HEK293 (cell line): Measurements from ENCODE around the gene MBOAT7.

Experiments
- CTCF ChIA-PET: fragments of 350-600 bp; formaldehyde crosslinking; extraction: SDS; loops from one replicate; lab custom pipeline; 2021; ENCODE audit warnings: antibody characterized with exemption; lab: Yijun Ruan, JAX
- POLR2A ChIA-PET: fragments of 300-600 bp; formaldehyde crosslinking; extraction: SDS; loops from one replicate; lab custom pipeline; 2020; ENCODE audit warnings: antibody characterized with exemption, inconsistent platforms; lab: Yijun Ruan, JAX
- H3K27ac ChIP-seq: fragments of 200-500 bp; sonication (Bioruptor generic); 2 replicates; pipeline ENCODE4 v1.5.1; 2014; ENCODE audit warnings: low read depth, low read length, control low read depth, inconsistent platforms; ENCODE audit errors: extremely low read depth
- H3K36me3 ChIP-seq, 2 experiments: fragments of 200-500 bp in 1 of 2; sonication (Bioruptor generic) in 1 of 2; 1 replicate in 1 of 2; 2 replicates in 1 of 2; pipeline ENCODE4 v1.5.1; 2014 to 2017; ENCODE audit warnings: inconsistent platforms in 2 of 2, low read length in 2 of 2; ENCODE audit not compliant: control insufficient read depth in 2 of 2, insufficient read depth in 1 of 2
- H3K4me1 ChIP-seq: fragments of 200-500 bp; sonication (Bioruptor generic); 2 replicates; pipeline ENCODE4 v1.5.1; 2014; ENCODE audit warnings: mild to moderate bottlenecking, low read length, inconsistent platforms; ENCODE audit not compliant: control insufficient read depth, insufficient read depth
- H3K4me3 ChIP-seq: 2 replicates; pipeline ENCODE4 v1.5.1; 2011; ENCODE audit warnings: low read depth, mild to moderate bottlenecking, control low read depth, low read length, moderate library complexity
- H3K9me3 ChIP-seq: fragments of 200-500 bp; sonication (Bioruptor generic); 2 replicates; pipeline ENCODE4 v1.5.1; 2014; ENCODE audit warnings: low read depth, low read length, inconsistent platforms; ENCODE audit not compliant: control insufficient read depth, insufficient read depth
- GLIS1 ChIP-seq: fragments of 450-650 bp; formaldehyde crosslinking; IDR thresholded peaks from 2 replicates; pipeline ENCODE4 v1.5.1; 2016; ENCODE audit warnings: missing biosample characterization, missing genetic modification characterization
- HOXC10 ChIP-seq: sonication (generic); formaldehyde crosslinking; IDR thresholded peaks from 2 replicates; pipeline ENCODE4 v1.8.1; 2023; ENCODE audit warnings: mild to moderate bottlenecking, missing genetic modification reagents
- KLF9 ChIP-seq: fragments of 450-650 bp; formaldehyde crosslinking; IDR thresholded peaks from 2 replicates; pipeline ENCODE4 v1.5.1; 2016; ENCODE audit warnings: missing biosample characterization, missing genetic modification characterization, low read depth
- PBX3 ChIP-seq: sonication (generic); formaldehyde crosslinking; IDR thresholded peaks from 2 replicates; pipeline ENCODE4 v1.8.1; 2022; ENCODE audit warnings: mild to moderate bottlenecking, moderate library complexity, missing genetic modification reagents
- YY1 ChIP-seq: fragments of 450-650 bp; formaldehyde crosslinking; IDR thresholded peaks from 2 replicates; pipeline ENCODE4 v1.5.1; 2018; ENCODE audit warnings: missing biosample characterization, missing genetic modification characterization
- YY2 ChIP-seq: fragments of 450-650 bp; formaldehyde crosslinking; IDR thresholded peaks from 2 replicates; pipeline ENCODE4 v1.5.1; 2016; ENCODE audit warnings: missing biosample characterization, missing genetic modification characterization
- ZNF121 ChIP-seq: fragments of 450-650 bp; formaldehyde crosslinking; IDR thresholded peaks from 2 replicates; pipeline ENCODE4 v1.5.1; 2016; ENCODE audit warnings: missing biosample characterization, missing genetic modification characterization
- ZNF155 ChIP-seq: fragments of 450-650 bp; formaldehyde crosslinking; IDR thresholded peaks from 2 replicates; pipeline ENCODE4 v1.5.1; 2016; ENCODE audit warnings: missing biosample characterization, missing genetic modification characterization
- ZNF184 ChIP-seq: fragments of 450-650 bp; IDR thresholded peaks from 2 replicates; pipeline ENCODE4 v1.5.1; 2018; ENCODE audit warnings: missing biosample characterization, mild to moderate bottlenecking, missing genetic modification characterization
- ZNF23 ChIP-seq: fragments of 450-650 bp; formaldehyde crosslinking; IDR thresholded peaks from 2 replicates; pipeline ENCODE4 v1.5.1; 2016; ENCODE audit warnings: missing biosample characterization, missing genetic modification characterization, borderline replicate concordance
- ZNF266 ChIP-seq: fragments of 450-650 bp; formaldehyde crosslinking; IDR thresholded peaks from 2 replicates; pipeline ENCODE4 v1.5.1; 2016; ENCODE audit warnings: missing biosample characterization, missing genetic modification characterization, low read depth
- ZNF311 ChIP-seq: fragments of 450-650 bp; formaldehyde crosslinking; IDR thresholded peaks from 2 replicates; pipeline ENCODE4 v1.5.1; 2017; ENCODE audit warnings: missing biosample characterization, missing genetic modification characterization, borderline replicate concordance
- ZNF433 ChIP-seq: fragments of 450-650 bp; formaldehyde crosslinking; IDR thresholded peaks from 2 replicates; pipeline ENCODE4 v1.5.1; 2016; ENCODE audit warnings: missing biosample characterization, missing genetic modification characterization, low read depth
- ZNF510 ChIP-seq: fragments of 450-650 bp; formaldehyde crosslinking; IDR thresholded peaks from 2 replicates; pipeline ENCODE4 v1.5.1; 2018; ENCODE audit warnings: mild to moderate bottlenecking, missing genetic modification characterization, missing biosample characterization; ENCODE audit not compliant: insufficient replicate concordance
- ZNF555 ChIP-seq: fragments of 450-650 bp; formaldehyde crosslinking; conservative IDR thresholded peaks from 2 replicates; pipeline ENCODE4 v1.5.1; 2017; ENCODE audit warnings: missing biosample characterization, mild to moderate bottlenecking, missing genetic modification characterization, inconsistent platforms
- ZNF621 ChIP-seq: fragments of 450-650 bp; formaldehyde crosslinking; IDR thresholded peaks from 2 replicates; pipeline ENCODE4 v1.5.1; 2017; ENCODE audit warnings: missing biosample characterization, missing genetic modification characterization
- ZNF645 ChIP-seq: fragments of 450-650 bp; formaldehyde crosslinking; IDR thresholded peaks from 2 replicates; pipeline ENCODE4; 2016; ENCODE audit warnings: missing biosample characterization, missing genetic modification characterization
- ZNF664 ChIP-seq: fragments of 450-650 bp; formaldehyde crosslinking; IDR thresholded peaks from 2 replicates; pipeline ENCODE4 v1.5.1; 2016; ENCODE audit warnings: missing biosample characterization, missing genetic modification characterization
- ZNF692 ChIP-seq: fragments of 450-650 bp; formaldehyde crosslinking; IDR thresholded peaks from 2 replicates; pipeline ENCODE4 v1.5.1; 2016; ENCODE audit warnings: missing biosample characterization, missing genetic modification characterization
- ZNF76 ChIP-seq: fragments of 450-650 bp; formaldehyde crosslinking; IDR thresholded peaks from 2 replicates; pipeline ENCODE4; 2016; ENCODE audit warnings: low read depth, missing biosample characterization, missing genetic modification characterization, borderline replicate concordance
- ZNF837 ChIP-seq: fragments of 450-650 bp; formaldehyde crosslinking; IDR thresholded peaks from 2 replicates; pipeline ENCODE4 v1.5.1; 2016; ENCODE audit warnings: missing biosample characterization, missing genetic modification characterization

MBOAT7 gene

GRCh38 chr19:54201980-54202379, 12.6 kb upstream of the MBOAT7 start:
- TF ChIP-seq ZNF645 (tag by site-specific recombination), result no peak
- TF ChIP-seq ZNF121 (tag by site-specific recombination), result peak; percentile 50; the same call in 1 of the 2 replicates
- TF ChIP-seq, all 188 proteins: peak for 1
- Histone ChIP-seq H3K27ac (no peak overlapping the region), H3K4me1 (peaks cover 10% of the 10 kb centered on the region), H3K9me3 (no peaks in the 10 kb centered on the region), H3K4me3 (peak overlapping the region; percentile 96), H3K36me3 (peaks cover 50 to 67% of the 10 kb centered on the region in 2 experiments)
- ChIA-PET CTCF (interaction anchor here (1.1 kb wide), 1 partner anchor 31 kb away, joined by 4 read pairs; no protein-coding TSS in a partner anchor), POLR2A (interaction anchor here (1.1 to 6.8 kb wide), 8 partner anchors 10 to 1260 kb away, joined by 3 to 241 read pairs (median 8); partner anchors contain the start of genes CNOT3, MBOAT7, PRPF31 and TFPT)

GRCh38 chr19:54201172-54201701, 11.9 kb upstream of the MBOAT7 start:
- peaks cover 47 to 61% of the 10 kb centered on the region in 2 experiments for H3K36me3 ChIP-seq
- peaks cover 10% of the 10 kb centered on the region for H3K4me1 ChIP-seq
- peak overlapping the region; percentile 73 for H3K27ac ChIP-seq
- no peaks in the 10 kb centered on the region for H3K9me3 ChIP-seq
- peak overlapping the region; percentile 96 for H3K4me3 ChIP-seq
- POLR2A ChIA-PET, result interaction anchor here (0.6 to 6.8 kb wide), 25 partner anchors 8 to 1261 kb away, joined by 3 to 241 read pairs (median 4); partner anchors contain the start of genes CNOT3, LENG1, LENG8 and MBOAT7
- CTCF ChIA-PET, result interaction anchor here (0.8 to 1.5 kb wide), 3 partner anchors 9 to 58 kb away, joined by 3 to 5 read pairs (median 4); no protein-coding TSS in a partner anchor
- TF ChIP-seq HOXC10 (0 out of 2 replicates have a peak, but pooled peaks have one; percentile 80), ZNF184 (tag by site-specific recombination) (no peak), PBX3 (no peak), KLF9 (tag by site-specific recombination) (no peak), ZNF510 (tag by site-specific recombination) (no peak), ZNF692 (tag by site-specific recombination) (no peak), ZNF23 (tag by site-specific recombination) (no peak), YY1 (tag by site-specific recombination) (no peak), ZNF664 (tag by site-specific recombination) (no peak), ZNF837 (no peak), YY2 (tag by site-specific recombination) (0 out of 2 replicates have a peak, but pooled peaks have one; percentile 5), ZNF555 (no peak), ZNF433 (tag by site-specific recombination) (no peak), ZNF76 (tag by site-specific recombination) (peak; percentile 42; the same call in 1 of the 2 replicates), ZNF311 (tag by site-specific recombination) (no peak), ZNF266 (tag by site-specific recombination) (no peak), GLIS1 (tag by site-specific recombination) (no peak), ZNF155 (tag by site-specific recombination) (no peak), ZNF621 (tag by site-specific recombination) (no peak)
